GM12878 (cell line): ENCODE measurements around the gene PSMA8. TPM values are rescaled to one million over a fixed set of nuclear protein-coding genes. Genes with fewer than 3 reads are reported as not detected.
A peak's percentile ranks its signal among the peaks of the same experiment; 100 is the strongest.

Source experiments
- ATAC-seq: fragments of 200-7000 bp; cut with Tn5 transposase; 3 replicates; pipeline ENCODE4 v1.9.1; 2020; ENCODE audit warnings: mild to moderate bottlenecking, moderate library complexity
- BruUV-seq: library from RNA; stranded (reverse); fragments of 400-500 nt; replicated peaks from 2 replicates; lab custom pipeline; 2021; lab: Mats Ljungman, UMichigan
- CTCF ChIA-PET: fragments of 300-600 bp; sonication (Branson Sonifier 250); formaldehyde crosslinking; extraction: SDS; loops from one replicate; lab custom pipeline; 2021; ENCODE audit warnings: inconsistent platforms; lab: Yijun Ruan, JAX
- POLR2A ChIA-PET: fragments of 350-600 bp; formaldehyde crosslinking; extraction: SDS; loops from one replicate; lab custom pipeline; 2021; ENCODE audit warnings: inconsistent platforms; lab: Charles Lee
- RAD21 ChIA-PET: fragments of 300-600 bp; sonication (Branson Sonifier 250); formaldehyde crosslinking; loops from one replicate; lab custom pipeline; 2023; ENCODE audit warnings: antibody characterized with exemption; ENCODE audit not compliant: unreplicated experiment; lab: Charles Lee
- SMC1A ChIA-PET: fragments of 300-600 bp; sonication (Branson Sonifier 250); formaldehyde crosslinking; loops from one replicate; lab custom pipeline; 2023; ENCODE audit not compliant: unreplicated experiment, uncharacterized antibody; lab: Charles Lee
- DNase-seq: peaks from one replicate; pipeline ENCODE4 v3.0.0-alpha.2; 2011; ENCODE audit warnings: low read depth, low spot score
- FAIRE-seq: peaks from 3 replicates; lab custom pipeline; 2011; peaks lifted over from hg19 to GRCh38; lab: Jason Lieb, UNC
- H2AFZ ChIP-seq: 2 replicates; pipeline ENCODE4 v1.6.0; 2011; ENCODE audit warnings: low read depth, low read length, control low read depth; ENCODE audit not compliant: control insufficient read depth
- H3K27ac ChIP-seq: 2 replicates; pipeline ENCODE4 v1.5.1; 2011; ENCODE audit warnings: control low read depth; ENCODE audit not compliant: control insufficient read depth, insufficient read depth
- H3K27me3 ChIP-seq, 2 experiments: replicated peaks in 1 of 2; 2 replicates each; pipeline versions ENCODE4 v1.6.0 to v1.6.1; 2011; ENCODE audit warnings: low read length in 1 of 2; ENCODE audit not compliant: control insufficient read depth in 2 of 2, insufficient read depth in 2 of 2
- H3K36me3 ChIP-seq, 2 experiments: 2 replicates each; pipeline ENCODE4 v1.5.1; 2011; ENCODE audit warnings: low read length in 1 of 2; ENCODE audit not compliant: control insufficient read depth in 2 of 2, insufficient read depth in 2 of 2
- H3K4me1 ChIP-seq: 2 replicates; pipeline ENCODE4 v1.6.1; 2011; ENCODE audit warnings: mild to moderate bottlenecking, low read length, moderate library complexity, mixed read lengths; ENCODE audit not compliant: control insufficient read depth, insufficient read depth
- H3K4me2 ChIP-seq: 2 replicates; pipeline ENCODE4 v1.6.0; 2011; ENCODE audit warnings: control low read depth; ENCODE audit not compliant: control insufficient read depth, insufficient read depth
- H3K4me3 ChIP-seq: fragments of 200-600 bp; sonication (generic); 2 replicates; pipeline ENCODE4 v1.5.1; 2016
- H3K79me2 ChIP-seq: 2 replicates; pipeline ENCODE4 v1.6.0; 2011; ENCODE audit warnings: low read length; ENCODE audit not compliant: control insufficient read depth, insufficient read depth
- H3K9ac ChIP-seq: 2 replicates; pipeline ENCODE4 v1.8.0; 2011; ENCODE audit warnings: low read length, control low read depth, mixed read lengths; ENCODE audit not compliant: control insufficient read depth, insufficient read depth
- H3K9me3 ChIP-seq: replicated peaks from 3 replicates; pipeline ENCODE4 v1.5.1; 2011; ENCODE audit warnings: mild to moderate bottlenecking, low read length; ENCODE audit not compliant: control insufficient read depth, insufficient read depth
- H4K20me1 ChIP-seq: 2 replicates; pipeline ENCODE4 v1.6.0; 2011; ENCODE audit not compliant: control insufficient read depth, insufficient read depth
- BRCA1 ChIP-seq: IDR thresholded peaks from 2 replicates; pipeline ENCODE4 v1.6.1; 2011; ENCODE audit warnings: low read depth, low read length, improper control_type of control experiment
- CBX3 ChIP-seq: fragments of 200-600 bp; sonication (generic); IDR thresholded peaks from 2 replicates; pipeline ENCODE4 v1.6.1; 2016; ENCODE audit warnings: low read depth, borderline replicate concordance
- CHD1 ChIP-seq: IDR thresholded peaks from 2 replicates; pipeline ENCODE4 v1.6.1; 2012; ENCODE audit warnings: low read depth, low read length, improper control_type of control experiment
- FOS ChIP-seq: IDR thresholded peaks from 3 replicates; pipeline ENCODE4 v1.6.1; 2011; ENCODE audit warnings: borderline replicate concordance; ENCODE audit not compliant: insufficient read length; ENCODE audit errors: extremely low read depth
- IRF4 ChIP-seq: IDR thresholded peaks from 2 replicates; pipeline ENCODE4 v1.6.1; 2011; ENCODE audit warnings: low read depth, low read length
- KAT2A ChIP-seq: conservative IDR thresholded peaks from 2 replicates; pipeline ENCODE4 v1.6.1; 2011; ENCODE audit warnings: low read depth, low read length; ENCODE audit not compliant: control insufficient read depth
- MEF2A ChIP-seq: IDR thresholded peaks from 2 replicates; pipeline ENCODE4 v1.6.1; 2011; ENCODE audit warnings: low read depth, mild to moderate bottlenecking, low read length, moderate library complexity; ENCODE audit not compliant: insufficient read depth
- POLR2A ChIP-seq: IDR thresholded peaks from 2 replicates; pipeline ENCODE4 v1.6.1; 2011; ENCODE audit warnings: low read depth, mild to moderate bottlenecking, low read length
- SREBF2 ChIP-seq: IDR thresholded peaks from 2 replicates; pipeline ENCODE4 v1.6.1; 2012; ENCODE audit warnings: mild to moderate bottlenecking, low read length
- SUPT20H ChIP-seq: IDR thresholded peaks from 2 replicates; pipeline ENCODE4 v1.6.1; 2011; ENCODE audit warnings: low read depth, mild to moderate bottlenecking, low read length, moderate library complexity, borderline replicate concordance; ENCODE audit not compliant: control insufficient read depth
- ZBTB11 ChIP-seq: fragments of 450-650 bp; formaldehyde crosslinking; IDR thresholded peaks from 2 replicates; pipeline ENCODE4 v1.5.0; 2022; ENCODE audit warnings: mild to moderate bottlenecking, missing genetic modification characterization
- ZNF24 ChIP-seq: fragments of 450-650 bp; IDR thresholded peaks from 2 replicates; pipeline ENCODE4 v1.6.1; 2017; ENCODE audit warnings: antibody characterized with exemption, mild to moderate bottlenecking
- ZNF687 ChIP-seq: fragments of 450-650 bp; IDR thresholded peaks from 2 replicates; pipeline ENCODE4 v1.6.1; 2017; ENCODE audit warnings: mild to moderate bottlenecking, moderate library complexity
- ZZZ3 ChIP-seq: IDR thresholded peaks from 2 replicates; pipeline ENCODE4 v1.6.1; 2011; ENCODE audit warnings: low read depth; ENCODE audit not compliant: control insufficient read depth, insufficient read length
- WGBS: methylation state at CpG from one replicate; pipeline ENCODE4 v1.1.6; 2016; ENCODE audit warnings: low lambda C conversion rate; ENCODE audit not compliant: insufficient replicate concordance, insufficient coverage; ENCODE audit errors: missing lambda C conversion rate; 5-methylcytosine and 5-hydroxymethylcytosine counted together
- in situ Hi-C: fragments of 300-500 bp; cut with MboI; formaldehyde crosslinking; loops from 9 replicates; pipeline ENCODE4 v1.14.3; 2018; ENCODE audit warnings: mixed read lengths
- intact Hi-C: fragments of 100-400 bp; cut with micrococcal nuclease; formaldehyde crosslinking; loops from one replicate; pipeline ENCODE4 v1.14.2; 2022; ENCODE audit not compliant: unreplicated experiment
- polyA plus RNA-seq, 11 experiments: library from polyadenylated mRNA; depleted of rRNA in 4 of 11; unstranded in 6 of 11; stranded (reverse) in 5 of 11; fragments of >200 nt; fragmentation: Nextera tagmentation in 4 of 11; fragmentation: Illumina TruSeq in 1 of 11; extraction: Ambion mirVana in 4 of 11; extraction: Trizol in 1 of 11; gene quantifications; 1 replicate in 1 of 11; 2 replicates in 10 of 11; pipeline versions ENCODE4 v1.2.1 to v1.2.3, GENCODE V29; 2011 to 2016; ENCODE audit warnings: inconsistent platforms in 2 of 11, missing spikeins in 2 of 11, low read depth in 1 of 11
- total RNA-seq, 4 experiments: library from RNA; depleted of rRNA in 3 of 4; stranded (reverse); fragments of >200 nt in 3 of 4; fragmentation: Illumina TruSeq in 1 of 4; extraction: Trizol in 1 of 4; gene quantifications; 2 replicates each; pipeline versions ENCODE4 v1.2.1 to v1.2.3, GENCODE V29; 2013 to 2021

Gene PSMA8
- total and polyA plus RNA-seq, 10 of the 15 experiments (the other 5 are each of a cell fraction or from before 2014, with no cell fraction given): 0.07 to 0.15 (median 0.09) TPM; not detected in 6

GRCh38 chr18:26176134-26176533 lies 42.5 kb downstream of the PSMA8 start:
- RAD21 ChIA-PET: interaction anchor here (0.6 to 1.6 kb wide), 3 partner anchors 9 to 1816 kb away, joined by 3 to 4 read pairs (median 3); no protein-coding TSS in a partner anchor
- POLR2A ChIA-PET: interaction anchor here (0.7 kb wide), 1 partner anchor 231 kb away, joined by 3 read pairs; no protein-coding TSS in a partner anchor
- no TSS peak for BruUV-seq

GRCh38 chr18:26181343-26181826 lies 47.7 kb downstream of the PSMA8 start:
- no peaks in the 10 kb centered on the region for H3K79me2 ChIP-seq
- H3K4me1 ChIP-seq: peaks cover 19% of the 10 kb centered on the region; the same call in 1 of the 2 replicates
- no TSS peak for BruUV-seq
- ChIA-PET CTCF (interaction anchor here (0.6 to 1.5 kb wide), 5 partner anchors 9 to 131 kb away, joined by 3 to 4 read pairs (median 3); no protein-coding TSS in a partner anchor), POLR2A (interaction anchor here (2.0 kb wide), 1 partner anchor 14 kb away, joined by 5 read pairs; no protein-coding TSS in a partner anchor), RAD21 (interaction anchor here (0.7 to 1.7 kb wide), 6 partner anchors 9 to 92 kb away, joined by 3 to 9 read pairs (median 4); no protein-coding TSS in a partner anchor), SMC1A (interaction anchor here (0.8 to 2.2 kb wide), 11 partner anchors 8 to 160 kb away, joined by 3 to 10 read pairs (median 4); no protein-coding TSS in a partner anchor)
- no peak overlapping the region for H3K9ac ChIP-seq
- H3K27me3 ChIP-seq: no peaks in the 10 kb centered on the region
- DNase-seq (peak; percentile 51), ATAC-seq (peak; percentile 75), FAIRE-seq (no peak)
- intact Hi-C loops: no loop called here
- no peaks in the 10 kb centered on the region for H4K20me1 ChIP-seq
- H3K4me2 ChIP-seq: peak overlapping the region; percentile 45
- no peaks in the 10 kb centered on the region for H3K36me3 ChIP-seq
- WGBS: 2% methylated on average over 7 of the region's 7 CpGs
- peak overlapping the region; percentile 56 for H3K27ac ChIP-seq
- peaks cover 8% of the 10 kb centered on the region; the same call in 2 of the 3 replicates for H3K9me3 ChIP-seq
- H3K4me3 ChIP-seq: no peak overlapping the region
- H2AFZ ChIP-seq: peak overlapping the region; percentile 16
- in situ Hi-C loops: no loop called here
- TF ChIP-seq SREBF2: no peak
- no peak for TF ChIP-seq ZBTB11 (CRISPR knock-in tag)
- TF ChIP-seq SUPT20H: no peak
- peak; percentile 73 for TF ChIP-seq ZNF687

More at GRCh38 chr18:26176134-26176533, 42.5 kb downstream of the PSMA8 start:
- Histone ChIP-seq H2AFZ (no peak overlapping the region), H3K9ac (no peak overlapping the region), H3K79me2 (no peaks in the 10 kb centered on the region), H3K4me1 (no peaks in the 10 kb centered on the region), H3K9me3 (no peaks in the 10 kb centered on the region), H3K36me3 (no peaks in the 10 kb centered on the region), H3K4me2 (no peak overlapping the region), H3K4me3 (no peak overlapping the region), H3K27me3 (no peaks in the 10 kb centered on the region), H3K27ac (no peak overlapping the region), H4K20me1 (no peaks in the 10 kb centered on the region)
- no peak for FAIRE-seq
- peak; percentile 63 for ATAC-seq
- no peak for DNase-seq
- no peak for TF ChIP-seq FOS
- no peak for TF ChIP-seq KAT2A
- no peak for TF ChIP-seq CBX3
- no peak for TF ChIP-seq ZZZ3
- TF ChIP-seq CHD1: no peak
- TF ChIP-seq BRCA1: no peak
- TF ChIP-seq IRF4: no peak
- no peak for TF ChIP-seq POLR2A
- TF ChIP-seq ZNF24: no peak
- TF ChIP-seq MEF2A: no peak
- SMC1A ChIA-PET: interaction anchor here (1.0 to 4.7 kb wide), 3 partner anchors 10 to 48 kb away, joined by 3 to 40 read pairs (median 9); no protein-coding TSS in a partner anchor
- intact Hi-C loops: no loop called here
- CTCF ChIA-PET: interaction anchor here (0.6 to 5.2 kb wide), 3 partner anchors 9 to 199 kb away, joined by 3 to 34 read pairs (median 6); no protein-coding TSS in a partner anchor
- in situ Hi-C loops: no loop called here
